Measurements from ENCODE around the gene ANXA2R.

- TF ChIP-seq TARDBP (IDR thresholded peaks at IDR 0.05): no peak
- no peak for TF ChIP-seq ELF4 (IDR thresholded peaks at IDR 0.05)
- no peak for TF ChIP-seq SP1 (IDR thresholded peaks at IDR 0.05)
- no peak for TF ChIP-seq ZNF384 (IDR thresholded peaks at IDR 0.05)
- no peak for TF ChIP-seq FOXM1 (IDR thresholded peaks at IDR 0.05; ENCODE audit: borderline replicate concordance)
- no peak for TF ChIP-seq FOXA1 (IDR thresholded peaks at IDR 0.05)
- no peak for TF ChIP-seq NFRKB (IDR thresholded peaks at IDR 0.05)
- TF ChIP-seq BHLHE40 (IDR thresholded peaks at IDR 0.05; ENCODE audit: borderline replicate concordance): no peak
- TF ChIP-seq HDGF (IDR thresholded peaks at IDR 0.05; ENCODE audit: borderline replicate concordance): no peak
- no peak for TF ChIP-seq FOXK2 (IDR thresholded peaks at IDR 0.05)
Observed at GRCh38 chr5:43016217-43016779, 23.8 kb downstream of the ANXA2R start.
